ENCODE measurements around the gene NEURL1. TPM values are rescaled to one million over a fixed set of nuclear protein-coding genes. Genes with fewer than 3 reads are reported as not detected.
A peak's percentile ranks its signal among the peaks of the same experiment; 100 is the strongest.

NEURL1 gene
- total RNA-seq, 1 experiment from 2014 or later = 1.7 TPM

DNA sequence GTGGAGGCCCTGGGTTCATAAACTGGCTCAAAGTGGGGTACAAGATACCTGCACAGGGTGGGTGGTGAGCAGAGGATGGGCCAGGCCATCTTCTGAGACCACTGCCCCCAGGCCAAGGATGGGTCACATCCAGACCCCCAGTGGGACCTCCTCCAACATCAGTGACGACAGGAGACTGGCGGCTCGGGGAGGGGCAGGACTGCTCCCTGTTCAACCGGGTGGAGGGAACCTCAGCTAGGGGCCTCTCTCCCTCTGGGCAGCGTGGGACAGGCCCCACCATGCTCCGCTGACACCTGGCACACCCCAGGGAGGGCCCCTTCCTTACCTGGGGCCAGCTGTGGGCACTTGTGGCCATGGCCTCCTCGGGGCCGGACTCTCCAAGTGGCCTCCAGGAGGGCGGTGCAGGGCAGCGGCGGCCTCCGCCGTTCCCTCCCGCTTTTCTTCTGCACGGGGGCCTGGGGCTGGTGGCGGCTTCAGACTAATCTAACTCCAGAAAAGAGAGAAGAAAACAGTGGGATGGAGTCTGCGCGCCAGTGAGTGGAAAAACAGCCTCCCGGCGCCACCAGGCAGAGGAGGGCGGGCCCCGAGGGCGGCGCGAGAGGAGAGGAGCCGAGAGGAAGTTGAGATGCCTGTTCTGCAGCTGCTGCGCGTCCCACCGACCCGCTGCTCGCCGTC is 41.5 kb upstream of the NEURL1 start, which contains the start of gene CALHM2:
Gene CALHM2, minus strand, starts transcription at position 540 of the 675 bp plus-strand sequence. CDS start 2,429 bp downstream, outside the sequence.
- Histone ChIP-seq H3K9ac (ENCODE audit: low read length) (peak within 1 kb of the TSS; percentile 33; the same call in 1 of the 2 replicates), H3K9me2 (replicated peaks; ENCODE audit: low read length) (no peaks in the 10 kb centered on the region), H4K20me1 (ENCODE audit: low read length) (no peaks in the 10 kb centered on the region), H3K4me3 (ENCODE audit: low read length) (peak within 1 kb of the TSS; percentile 21; the same call in 1 of the 2 replicates), H3F3A (ENCODE audit: low read length, unreplicated experiment) (no peaks in the 10 kb centered on the region), H3K27ac (ENCODE audit: low read length) (peak within 1 kb of the TSS; percentile 79), H3K79me2 (ENCODE audit: low read length) (no peaks in the 10 kb centered on the region), H3K9me3 (ENCODE audit: low read length) (no peaks in the 10 kb centered on the region), H3K27me3 (ENCODE audit: low read length) (no peaks in the 10 kb centered on the region), H3K4me2 (ENCODE audit: low read length) (peak within 1 kb of the TSS; percentile 66), H3K36me3 (ENCODE audit: low read depth, low read length) (no peaks in the 10 kb centered on the region), H3K4me1 (ENCODE audit: insufficient read depth, low read length) (peaks cover 23% of the 10 kb centered on the region), H2AFZ (ENCODE audit: low read length) (peak within 1 kb of the TSS; percentile 59; the same call in 1 of the 2 replicates)
- DNase-seq = no peak
- POLR2A ChIA-PET (ENCODE audit: unreplicated experiment) = no interaction called here
- 0 out of 2 replicates have a peak, but pooled peaks have one; percentile 20 for ATAC-seq
- CTCF ChIA-PET = interaction anchor here (0.5 to 0.6 kb wide), 2 partner anchors 433 to 1029 kb away, joined by 3 to 4 read pairs; no protein-coding TSS in a partner anchor
- intact Hi-C loops (cut with micrococcal nuclease) = loop anchor here (2.0 kb wide), 1 partner anchor 31 kb away; no protein-coding TSS in a partner anchor
- no TSS peak for BruUV-seq (replicated peaks)
- TF ChIP-seq EZH2phosphoT487 (IDR thresholded peaks at IDR 0.05; ENCODE audit: borderline replicate concordance, low read length) (no peak), EZH2 (IDR thresholded peaks at IDR 0.05; ENCODE audit: low read length, unreplicated experiment) (no peak)
- TF ChIP-seq, protein P1, sequence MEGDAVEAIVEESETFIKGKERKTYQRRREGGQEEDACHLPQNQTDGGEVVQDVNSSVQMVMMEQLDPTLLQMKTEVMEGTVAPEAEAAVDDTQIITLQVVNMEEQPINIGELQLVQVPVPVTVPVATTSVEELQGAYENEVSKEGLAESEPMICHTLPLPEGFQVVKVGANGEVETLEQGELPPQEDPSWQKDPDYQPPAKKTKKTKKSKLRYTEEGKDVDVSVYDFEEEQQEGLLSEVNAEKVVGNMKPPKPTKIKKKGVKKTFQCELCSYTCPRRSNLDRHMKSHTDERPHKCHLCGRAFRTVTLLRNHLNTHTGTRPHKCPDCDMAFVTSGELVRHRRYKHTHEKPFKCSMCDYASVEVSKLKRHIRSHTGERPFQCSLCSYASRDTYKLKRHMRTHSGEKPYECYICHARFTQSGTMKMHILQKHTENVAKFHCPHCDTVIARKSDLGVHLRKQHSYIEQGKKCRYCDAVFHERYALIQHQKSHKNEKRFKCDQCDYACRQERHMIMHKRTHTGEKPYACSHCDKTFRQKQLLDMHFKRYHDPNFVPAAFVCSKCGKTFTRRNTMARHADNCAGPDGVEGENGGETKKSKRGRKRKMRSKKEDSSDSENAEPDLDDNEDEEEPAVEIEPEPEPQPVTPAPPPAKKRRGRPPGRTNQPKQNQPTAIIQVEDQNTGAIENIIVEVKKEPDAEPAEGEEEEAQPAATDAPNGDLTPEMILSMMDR (conservative IDR thresholded peaks at IDR 0.05; ENCODE audit: low read depth, low read length) = no peak

DNA sequence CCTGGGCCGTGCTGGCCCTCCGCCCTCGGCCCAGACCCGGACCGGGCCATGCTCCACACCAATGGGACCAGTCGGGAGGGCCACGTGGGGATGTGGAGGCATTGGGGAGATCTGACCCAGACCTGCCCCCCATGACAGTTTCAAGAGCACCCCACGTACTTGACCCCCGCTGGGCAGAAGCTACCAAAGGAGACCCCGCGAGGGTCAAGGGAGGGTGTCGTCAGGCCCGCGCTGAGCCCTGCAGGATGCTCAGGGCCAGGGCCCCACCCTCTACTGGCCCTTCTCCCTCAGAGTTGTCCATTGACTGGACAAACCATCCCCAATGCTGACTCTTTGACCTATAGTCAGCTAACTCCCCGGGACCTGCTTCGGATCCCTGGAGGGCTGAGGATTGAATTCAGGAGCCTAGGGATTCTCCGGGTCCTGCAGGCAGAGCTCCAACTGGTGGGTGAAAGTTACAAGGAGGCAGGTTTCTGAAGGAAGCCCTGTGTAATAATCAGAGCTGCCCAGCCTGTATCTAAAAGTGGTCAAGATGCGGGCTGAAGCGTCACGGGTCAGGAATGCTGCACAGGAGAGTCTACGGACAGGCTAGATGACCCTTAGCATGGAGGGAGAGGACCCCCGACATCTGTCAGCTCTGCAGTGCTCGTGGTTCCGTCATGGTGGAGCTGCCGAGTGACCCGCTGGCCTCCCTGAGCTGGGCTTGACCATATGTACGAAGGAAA is 40.8 kb upstream of the NEURL1 start:
- TF ChIP-seq EZH2 (IDR thresholded peaks at IDR 0.05; ENCODE audit: low read length, unreplicated experiment) (no peak), EZH2phosphoT487 (IDR thresholded peaks at IDR 0.05; ENCODE audit: borderline replicate concordance, low read length) (no peak)
- TF ChIP-seq, protein P1 (conservative IDR thresholded peaks at IDR 0.05; ENCODE audit: low read depth, low read length) = no peak
- Histone ChIP-seq H3K9me2 (replicated peaks; ENCODE audit: low read length) (no peaks in the 10 kb centered on the region), H3K27ac (ENCODE audit: low read length) (no peak overlapping the region), H3K4me2 (ENCODE audit: low read length) (no peak overlapping the region), H3K4me1 (ENCODE audit: insufficient read depth, low read length) (peaks cover 23% of the 10 kb centered on the region), H3K79me2 (ENCODE audit: low read length) (no peaks in the 10 kb centered on the region), H3K9me3 (ENCODE audit: low read length) (no peaks in the 10 kb centered on the region), H4K20me1 (ENCODE audit: low read length) (no peaks in the 10 kb centered on the region), H3K36me3 (ENCODE audit: low read depth, low read length) (no peaks in the 10 kb centered on the region), H3K27me3 (ENCODE audit: low read length) (no peaks in the 10 kb centered on the region), H3F3A (ENCODE audit: low read length, unreplicated experiment) (no peaks in the 10 kb centered on the region), H3K9ac (ENCODE audit: low read length) (no peak overlapping the region), H2AFZ (ENCODE audit: low read length) (no peak overlapping the region), H3K4me3 (ENCODE audit: low read length) (no peak overlapping the region)
- DNase-seq = no peak
- no peak for ATAC-seq
- ChIA-PET CTCF (no interaction called here), POLR2A (ENCODE audit: unreplicated experiment) (interaction anchor here (0.6 kb wide), 1 partner anchor 28 kb away, joined by 5 read pairs; no protein-coding TSS in a partner anchor)
- no TSS peak for BruUV-seq (replicated peaks)
- intact Hi-C loops (cut with micrococcal nuclease) = loop anchor here (2.0 kb wide), 1 partner anchor 30 kb away; no protein-coding TSS in a partner anchor

Data from PC-3 (cell line).